ENCODE results near the gene WNT11. TPM values are rescaled to one million over a fixed set of nuclear protein-coding genes. Genes with fewer than 3 reads are reported as not detected.

WNT11 gene
- total and polyA plus RNA-seq, 9 donors, result 10.1 to 24.8 (median 14.1) TPM

- Histone ChIP-seq H3K4me1 (ENCODE audit: control insufficient read depth, insufficient read depth, low read length) (peaks cover 58% of the 10 kb centered on the region), H3K27me3 (ENCODE audit: control insufficient read depth, insufficient read depth, low read length) (no peaks in the 10 kb centered on the region), H3K9me3 (replicated peaks; ENCODE audit: control insufficient read depth, low read depth, low read length) (no peaks in the 10 kb centered on the region), H3K27ac (ENCODE audit: low read length) (no peak overlapping the region), H3K36me3 (ENCODE audit: control insufficient read depth, insufficient read depth, low read length) (no peaks in the 10 kb centered on the region), H3K4me3 (ENCODE audit: low read length) (no peak overlapping the region)
- 87% methylated on average over 17 of the region's 24 CpGs for WGBS (ENCODE audit: insufficient coverage)
- no peak for DNase-seq
Measured at GRCh38 chr11:76158394-76159302, 47.7 kb downstream of the WNT11 start.

GRCh38 chr11:76157891-76158290, 48.4 kb downstream of the WNT11 start:
- H3K9me3 ChIP-seq (replicated peaks; ENCODE audit: control insufficient read depth, low read depth, low read length), result no peaks in the 10 kb centered on the region
- no peak overlapping the region for H3K27ac ChIP-seq (ENCODE audit: low read length)
- H3K27me3 ChIP-seq (ENCODE audit: control insufficient read depth, insufficient read depth, low read length), result peaks cover 2% of the 10 kb centered on the region
- no peak overlapping the region for H3K4me3 ChIP-seq (ENCODE audit: low read length)
- H3K36me3 ChIP-seq (ENCODE audit: control insufficient read depth, insufficient read depth, low read length), result no peaks in the 10 kb centered on the region
- DNase-seq, result no peak
- WGBS (ENCODE audit: insufficient coverage), result 21% methylated on average over 5 of the region's 7 CpGs
- peaks cover 59% of the 10 kb centered on the region for H3K4me1 ChIP-seq (ENCODE audit: control insufficient read depth, insufficient read depth, low read length)

GRCh38 chr11:76156971-76157427, 49.3 kb downstream of the WNT11 start:
- H3K4me3 ChIP-seq (ENCODE audit: low read length), result no peak overlapping the region
- peaks cover 5% of the 10 kb centered on the region for H3K27me3 ChIP-seq (ENCODE audit: control insufficient read depth, insufficient read depth, low read length)
- no peaks in the 10 kb centered on the region for H3K36me3 ChIP-seq (ENCODE audit: control insufficient read depth, insufficient read depth, low read length)
- H3K27ac ChIP-seq (ENCODE audit: low read length), result no peak overlapping the region
- WGBS (ENCODE audit: insufficient coverage), result 5% methylated on average over 8 of the region's 12 CpGs
- peaks cover 58% of the 10 kb centered on the region for H3K4me1 ChIP-seq (ENCODE audit: control insufficient read depth, insufficient read depth, low read length)
- no peaks in the 10 kb centered on the region for H3K9me3 ChIP-seq (replicated peaks; ENCODE audit: control insufficient read depth, low read depth, low read length)
- peak; percentile 85 for DNase-seq

GRCh38 chr11:76155500-76156227, 50.6 kb downstream of the WNT11 start:
- H3K4me3 ChIP-seq (ENCODE audit: low read length), result no peak overlapping the region
- WGBS (ENCODE audit: insufficient coverage), result 68% methylated on average over 6 of the region's 11 CpGs
- H3K27ac ChIP-seq (ENCODE audit: low read length), result no peak overlapping the region
- no peak for DNase-seq
- H3K36me3 ChIP-seq (ENCODE audit: control insufficient read depth, insufficient read depth, low read length), result no peaks in the 10 kb centered on the region
- H3K27me3 ChIP-seq (ENCODE audit: control insufficient read depth, insufficient read depth, low read length), result peaks cover 5% of the 10 kb centered on the region
- H3K9me3 ChIP-seq (replicated peaks; ENCODE audit: control insufficient read depth, low read depth, low read length), result no peaks in the 10 kb centered on the region
- H3K4me1 ChIP-seq (ENCODE audit: control insufficient read depth, insufficient read depth, low read length), result peaks cover 47% of the 10 kb centered on the region

GRCh38 chr11:76153571-76153923, 52.8 kb downstream of the WNT11 start:
- no peaks in the 10 kb centered on the region for H3K9me3 ChIP-seq (replicated peaks; ENCODE audit: control insufficient read depth, low read depth, low read length)
- 68% methylated on average over 5 of the region's 6 CpGs for WGBS (ENCODE audit: insufficient coverage)
- H3K27me3 ChIP-seq (ENCODE audit: control insufficient read depth, insufficient read depth, low read length), result peaks cover 5% of the 10 kb centered on the region
- H3K4me3 ChIP-seq (ENCODE audit: low read length), result no peak overlapping the region
- DNase-seq, result no peak
- H3K27ac ChIP-seq (ENCODE audit: low read length), result no peak overlapping the region
- H3K4me1 ChIP-seq (ENCODE audit: control insufficient read depth, insufficient read depth, low read length), result peaks cover 37% of the 10 kb centered on the region
- no peaks in the 10 kb centered on the region for H3K36me3 ChIP-seq (ENCODE audit: control insufficient read depth, insufficient read depth, low read length)

GRCh38 chr11:76152741-76153570, 53.3 kb downstream of the WNT11 start:
- DNase-seq, result no peak
- H3K4me1 ChIP-seq (ENCODE audit: control insufficient read depth, insufficient read depth, low read length), result peaks cover 32% of the 10 kb centered on the region
- H3K9me3 ChIP-seq (replicated peaks; ENCODE audit: control insufficient read depth, low read depth, low read length), result no peaks in the 10 kb centered on the region
- H3K36me3 ChIP-seq (ENCODE audit: control insufficient read depth, insufficient read depth, low read length), result no peaks in the 10 kb centered on the region
- H3K4me3 ChIP-seq (ENCODE audit: low read length), result peak overlapping the region; percentile 43
- no peak overlapping the region for H3K27ac ChIP-seq (ENCODE audit: low read length)
- WGBS (ENCODE audit: insufficient coverage), result 66% methylated on average over 11 of the region's 13 CpGs
- peaks cover 5% of the 10 kb centered on the region for H3K27me3 ChIP-seq (ENCODE audit: control insufficient read depth, insufficient read depth, low read length)

- no peaks in the 10 kb centered on the region for H3K9me3 ChIP-seq (replicated peaks; ENCODE audit: control insufficient read depth, low read depth, low read length)
- peak; percentile 84 for DNase-seq
- 22% methylated on average over 20 of the region's 30 CpGs for WGBS (ENCODE audit: insufficient coverage)
- no peak overlapping the region for H3K27ac ChIP-seq (ENCODE audit: low read length)
- peaks cover 25% of the 10 kb centered on the region for H3K4me1 ChIP-seq (ENCODE audit: control insufficient read depth, insufficient read depth, low read length)
- peaks cover 5% of the 10 kb centered on the region for H3K27me3 ChIP-seq (ENCODE audit: control insufficient read depth, insufficient read depth, low read length)
- no peaks in the 10 kb centered on the region for H3K36me3 ChIP-seq (ENCODE audit: control insufficient read depth, insufficient read depth, low read length)
- H3K4me3 ChIP-seq (ENCODE audit: low read length), result peak overlapping the region; percentile 43
Measured at GRCh38 chr11:76152086-76152681, 54.1 kb downstream of the WNT11 start.

GRCh38 chr11:76151556-76152085, 54.7 kb downstream of the WNT11 start:
- peaks cover 5% of the 10 kb centered on the region for H3K27me3 ChIP-seq (ENCODE audit: control insufficient read depth, insufficient read depth, low read length)
- no peak overlapping the region for H3K4me3 ChIP-seq (ENCODE audit: low read length)
- H3K4me1 ChIP-seq (ENCODE audit: control insufficient read depth, insufficient read depth, low read length), result peaks cover 19% of the 10 kb centered on the region
- H3K9me3 ChIP-seq (replicated peaks; ENCODE audit: control insufficient read depth, low read depth, low read length), result no peaks in the 10 kb centered on the region
- 69% methylated on average over 4 of the region's 5 CpGs for WGBS (ENCODE audit: insufficient coverage)
- no peaks in the 10 kb centered on the region for H3K36me3 ChIP-seq (ENCODE audit: control insufficient read depth, insufficient read depth, low read length)
- H3K27ac ChIP-seq (ENCODE audit: low read length), result no peak overlapping the region
- no peak for DNase-seq

GRCh38 chr11:76150141-76150540, 56.2 kb downstream of the WNT11 start:
- no peak for DNase-seq
- no peaks in the 10 kb centered on the region for H3K9me3 ChIP-seq (replicated peaks; ENCODE audit: control insufficient read depth, low read depth, low read length)
- H3K4me1 ChIP-seq (ENCODE audit: control insufficient read depth, insufficient read depth, low read length), result peaks cover 15% of the 10 kb centered on the region
- no peak overlapping the region for H3K27ac ChIP-seq (ENCODE audit: low read length)
- no peaks in the 10 kb centered on the region for H3K36me3 ChIP-seq (ENCODE audit: control insufficient read depth, insufficient read depth, low read length)
- H3K27me3 ChIP-seq (ENCODE audit: control insufficient read depth, insufficient read depth, low read length), result peaks cover 5% of the 10 kb centered on the region
- H3K4me3 ChIP-seq (ENCODE audit: low read length), result no peak overlapping the region
- WGBS (ENCODE audit: insufficient coverage), result 96% methylated on average over 4 of the region's 4 CpGs

All from muscle of leg (tissue), 11 donors.